ENCODE results near the gene ARID5A. TPM values are rescaled to one million over a fixed set of nuclear protein-coding genes. Genes with fewer than 3 reads are reported as not detected.

Gene ARID5A
- polyA plus RNA-seq, 3 donors: 27.8 to 38.8 (median 37.7) TPM

DNA sequence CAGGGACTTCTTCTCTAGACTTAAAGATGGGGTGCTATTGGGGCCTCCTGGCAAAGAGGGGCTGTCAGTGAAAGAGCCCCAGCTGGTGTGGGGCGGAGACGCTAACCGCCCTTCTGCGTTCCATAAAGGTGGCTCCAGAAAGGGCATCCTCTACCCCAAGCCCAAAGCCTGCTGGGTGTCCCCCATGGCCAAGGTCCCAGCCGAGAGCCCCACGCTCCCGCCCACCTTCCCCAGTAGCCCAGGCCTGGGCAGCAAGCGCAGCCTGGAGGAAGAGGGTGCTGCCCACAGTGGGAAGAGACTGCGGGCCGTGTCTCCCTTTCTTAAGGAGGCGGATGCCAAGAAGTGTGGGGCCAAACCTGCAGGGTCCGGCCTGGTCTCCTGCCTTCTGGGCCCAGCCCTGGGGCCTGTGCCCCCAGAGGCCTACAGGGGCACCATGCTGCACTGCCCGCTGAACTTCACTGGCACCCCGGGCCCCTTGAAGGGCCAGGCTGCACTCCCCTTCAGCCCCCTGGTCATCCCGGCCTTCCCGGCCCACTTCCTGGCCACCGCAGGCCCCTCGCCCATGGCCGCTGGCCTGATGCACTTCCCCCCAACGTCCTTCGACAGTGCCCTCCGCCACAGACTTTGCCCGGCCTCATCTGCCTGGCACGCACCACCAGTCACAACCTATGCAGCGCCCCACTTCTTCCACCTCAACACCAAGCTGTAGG is 15.2 kb downstream of the ARID5A start:
- no peak overlapping the region for H3K27ac ChIP-seq (ENCODE audit: low read depth in 1 of 2, low read length in 2 of 2)
- peaks cover 0 to 3% (median 0%) of the 10 kb centered on the region in 7 donors for H3K9me3 Mint-ChIP-seq
- H3K27me3 Mint-ChIP-seq (ENCODE audit: low read depth in 3 of 3): peaks cover 0 to 9% (median 3%) of the 10 kb centered on the region in 3 donors
- H3K4me1 Mint-ChIP-seq: peaks cover 14% of the 10 kb centered on the region
- TF ChIP-seq CTCF (IDR thresholded peaks at IDR 0.05): no peak
- no peak overlapping the region for H3K9ac ChIP-seq (ENCODE audit: insufficient read depth, low read length, poor library complexity, severe bottlenecking)
- H3K27me3 ChIP-seq (ENCODE audit: control insufficient read depth in 2 of 2, insufficient read depth in 2 of 2, low read length in 2 of 2): no peaks in the 10 kb centered on the region
- no peak overlapping the region for H3K4me2 ChIP-seq (replicated peaks; ENCODE audit: extremely low read depth, low read length, poor library complexity, severe bottlenecking)
- H3K36me3 ChIP-seq (replicated peaks in 1 of 2; ENCODE audit: control insufficient read depth in 1 of 2, insufficient read depth in 2 of 2, low read length in 2 of 2): peaks cover 49 to 64% of the 10 kb centered on the region in 2 donors
- peak in 1 of 3 donors; percentile 3 for DNase-seq
- H3K27ac Mint-ChIP-seq: peak overlapping the region in 2 of 7 donors; percentile 18 to 33
- peaks cover 37 to 57% of the 10 kb centered on the region in 2 donors for H3K36me3 Mint-ChIP-seq
- H3K4me3 ChIP-seq (replicated peaks in 1 of 3; ENCODE audit: low read depth in 2 of 3, low read length in 3 of 3): no peak overlapping the region
- intact Hi-C loops (cut with micrococcal nuclease): no loop called here
- no peak overlapping the region for H3K4me3 Mint-ChIP-seq
- H3K4me1 ChIP-seq (ENCODE audit: control insufficient read depth in 1 of 2, insufficient read depth in 2 of 2, low read length in 2 of 2): peaks cover 3 to 9% of the 10 kb centered on the region in 2 donors
- peaks cover 62% of the 10 kb centered on the region for H4K20me1 ChIP-seq (ENCODE audit: insufficient read depth, low read length)
- H2AFZ ChIP-seq (ENCODE audit: insufficient read depth, low read depth, low read length, poor library complexity, severe bottlenecking): no peak overlapping the region
- peaks cover 10% of the 10 kb centered on the region for H3K79me2 ChIP-seq (ENCODE audit: insufficient read depth, low read length)
- WGBS (ENCODE audit: insufficient coverage): 95% methylated on average over 23 of the region's 25 CpGs
- no peaks in the 10 kb centered on the region for H3K9me3 ChIP-seq (replicated peaks in 1 of 2; ENCODE audit: control insufficient read depth in 1 of 2, insufficient read depth in 1 of 2, low read length in 2 of 2)

DNA sequence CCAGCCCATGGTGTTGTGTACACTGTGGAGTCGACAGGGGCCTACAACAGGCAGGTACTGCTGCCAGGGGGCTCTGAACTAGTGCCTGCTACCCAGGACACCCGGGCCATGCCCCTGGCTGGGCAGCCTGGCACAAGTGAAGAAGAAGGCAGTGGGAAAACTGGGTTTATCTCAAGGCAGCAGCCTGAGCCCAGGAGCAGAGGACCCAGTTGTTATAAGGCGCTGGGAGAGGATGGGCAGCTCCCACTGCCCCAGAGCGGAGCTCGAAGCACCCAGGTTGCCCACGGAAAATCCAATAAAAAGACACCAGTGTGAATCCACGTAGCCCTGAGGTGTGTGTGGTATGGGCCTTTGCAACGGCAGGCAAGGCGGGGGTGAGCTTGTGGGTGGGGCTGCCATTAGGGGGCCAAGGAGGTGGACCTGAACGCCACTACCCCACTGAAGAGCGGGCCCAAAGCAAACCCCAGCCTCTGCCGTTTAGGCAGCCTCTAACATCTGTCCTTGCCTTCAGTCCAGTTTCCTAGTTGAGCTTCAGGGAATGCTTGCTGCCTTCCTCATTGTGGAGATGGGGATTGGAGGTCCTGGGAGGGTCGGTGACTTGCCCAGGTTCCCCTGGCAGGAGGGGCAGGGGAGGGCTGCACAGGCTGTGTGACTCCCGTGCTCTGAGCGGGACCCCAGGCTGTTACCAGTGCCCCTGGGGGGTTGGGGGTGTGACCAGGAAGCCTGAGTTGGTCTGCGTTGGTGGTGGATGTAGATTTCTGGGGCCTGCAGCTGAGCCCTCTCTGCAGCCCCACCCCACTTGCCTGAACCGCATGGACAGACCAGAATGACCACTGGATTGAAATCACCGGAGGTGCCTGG is 16.0 kb downstream of the ARID5A start:
- no peak overlapping the region for H3K9ac ChIP-seq (ENCODE audit: insufficient read depth, low read length, poor library complexity, severe bottlenecking)
- no peak overlapping the region for H3K4me2 ChIP-seq (replicated peaks; ENCODE audit: extremely low read depth, low read length, poor library complexity, severe bottlenecking)
- Mint-ChIP-seq H3K27me3 (ENCODE audit: low read depth in 3 of 3) (peaks cover 0 to 10% (median 3%) of the 10 kb centered on the region in 3 donors), H3K4me1 (peaks cover 15% of the 10 kb centered on the region), H3K36me3 (peaks cover 32 to 50% of the 10 kb centered on the region in 2 donors), H3K27ac (peak overlapping the region in 3 of 7 donors; percentile 18 to 33 (median 18)), H3K9me3 (peaks cover 0 to 7% (median 0%) of the 10 kb centered on the region in 7 donors), H3K4me3 (no peak overlapping the region)
- no peak overlapping the region for H2AFZ ChIP-seq (ENCODE audit: insufficient read depth, low read depth, low read length, poor library complexity, severe bottlenecking)
- peaks cover 54% of the 10 kb centered on the region for H4K20me1 ChIP-seq (ENCODE audit: insufficient read depth, low read length)
- intact Hi-C loops (cut with micrococcal nuclease): no loop called here
- no peak for DNase-seq
- H3K4me3 ChIP-seq (replicated peaks in 1 of 3; ENCODE audit: low read depth in 2 of 3, low read length in 3 of 3): no peak overlapping the region
- H3K4me1 ChIP-seq (ENCODE audit: control insufficient read depth in 1 of 2, insufficient read depth in 2 of 2, low read length in 2 of 2): peaks cover 3 to 9% of the 10 kb centered on the region in 2 donors
- no peaks in the 10 kb centered on the region for H3K27me3 ChIP-seq (ENCODE audit: control insufficient read depth in 2 of 2, insufficient read depth in 2 of 2, low read length in 2 of 2)
- peaks cover 44 to 57% of the 10 kb centered on the region in 2 donors for H3K36me3 ChIP-seq (replicated peaks in 1 of 2; ENCODE audit: control insufficient read depth in 1 of 2, insufficient read depth in 2 of 2, low read length in 2 of 2)
- peak overlapping the region in 1 of 2 donors; percentile 26 for H3K27ac ChIP-seq (ENCODE audit: low read depth in 1 of 2, low read length in 2 of 2)
- 94% methylated on average over 10 of the region's 18 CpGs for WGBS (ENCODE audit: insufficient coverage)
- H3K9me3 ChIP-seq (replicated peaks in 1 of 2; ENCODE audit: control insufficient read depth in 1 of 2, insufficient read depth in 1 of 2, low read length in 2 of 2): no peaks in the 10 kb centered on the region
- peaks cover 2% of the 10 kb centered on the region for H3K79me2 ChIP-seq (ENCODE audit: insufficient read depth, low read length)
- no peak for TF ChIP-seq CTCF (IDR thresholded peaks at IDR 0.05)
